Measurements from ENCODE around the gene BEND3.
"Not testable (repeated sequence)": the region's sequence is repeated elsewhere in the genome, so short reads cannot be mapped to it uniquely, and the experiment has no call there.

Gene BEND3

DNA sequence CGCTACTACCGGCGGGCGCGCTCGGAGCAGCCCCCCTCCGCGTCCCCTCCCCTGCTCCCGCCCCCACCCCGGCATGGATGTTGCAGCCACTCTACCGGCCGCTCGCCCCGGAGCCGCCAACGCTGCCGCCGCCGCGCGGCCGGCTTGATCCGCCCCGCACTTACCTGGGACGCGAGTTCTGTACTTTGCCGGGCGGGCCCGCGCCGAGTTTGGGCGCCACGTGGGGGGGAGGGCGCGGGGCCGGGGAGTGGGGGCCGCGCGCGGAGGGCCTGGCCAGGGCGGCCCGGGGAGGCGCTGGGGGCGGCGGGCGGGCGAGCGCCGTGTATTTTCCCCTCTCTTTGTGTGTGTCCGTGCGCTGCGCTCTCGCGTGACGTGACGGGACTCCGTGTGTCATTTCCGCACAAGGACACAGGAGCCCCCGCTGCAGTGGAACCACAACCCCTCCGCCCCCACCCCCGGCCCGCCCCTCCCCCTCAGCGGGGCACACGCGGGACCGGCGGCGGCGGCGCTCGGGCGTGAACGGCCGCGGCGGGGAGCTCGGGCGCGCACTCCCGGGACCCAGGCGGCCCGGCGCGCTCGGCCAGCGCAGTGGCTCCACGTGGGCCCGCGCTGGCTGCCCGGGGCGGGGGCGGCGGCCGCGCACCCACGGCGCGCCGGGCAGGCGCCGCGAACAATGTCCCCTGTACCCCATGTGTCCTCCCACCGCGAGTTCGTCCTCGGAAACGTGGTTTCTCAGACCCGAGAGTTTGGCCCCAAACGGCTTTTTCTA, at the start of gene BEND3:
BEND3 (minus strand) TSS at position 590 of the 769 bp plus-strand sequence. CDS start 16,230 bp downstream, outside the sequence.
- peak within 1 kb of the TSS; percentile 60 to 61 for H3K4me3 ChIP-seq (replicated peaks in 1 of 2; ENCODE audit: low read depth in 2 of 2, low read length in 2 of 2)
- TF ChIP-seq, protein P1, sequence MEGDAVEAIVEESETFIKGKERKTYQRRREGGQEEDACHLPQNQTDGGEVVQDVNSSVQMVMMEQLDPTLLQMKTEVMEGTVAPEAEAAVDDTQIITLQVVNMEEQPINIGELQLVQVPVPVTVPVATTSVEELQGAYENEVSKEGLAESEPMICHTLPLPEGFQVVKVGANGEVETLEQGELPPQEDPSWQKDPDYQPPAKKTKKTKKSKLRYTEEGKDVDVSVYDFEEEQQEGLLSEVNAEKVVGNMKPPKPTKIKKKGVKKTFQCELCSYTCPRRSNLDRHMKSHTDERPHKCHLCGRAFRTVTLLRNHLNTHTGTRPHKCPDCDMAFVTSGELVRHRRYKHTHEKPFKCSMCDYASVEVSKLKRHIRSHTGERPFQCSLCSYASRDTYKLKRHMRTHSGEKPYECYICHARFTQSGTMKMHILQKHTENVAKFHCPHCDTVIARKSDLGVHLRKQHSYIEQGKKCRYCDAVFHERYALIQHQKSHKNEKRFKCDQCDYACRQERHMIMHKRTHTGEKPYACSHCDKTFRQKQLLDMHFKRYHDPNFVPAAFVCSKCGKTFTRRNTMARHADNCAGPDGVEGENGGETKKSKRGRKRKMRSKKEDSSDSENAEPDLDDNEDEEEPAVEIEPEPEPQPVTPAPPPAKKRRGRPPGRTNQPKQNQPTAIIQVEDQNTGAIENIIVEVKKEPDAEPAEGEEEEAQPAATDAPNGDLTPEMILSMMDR (IDR thresholded peaks at IDR 0.05; ENCODE audit: low read depth, low read length) = no peak
- DNase-seq (ENCODE audit: low read depth in 2 of 2) = peak in 1 of 2 donors; percentile 28

DNA sequence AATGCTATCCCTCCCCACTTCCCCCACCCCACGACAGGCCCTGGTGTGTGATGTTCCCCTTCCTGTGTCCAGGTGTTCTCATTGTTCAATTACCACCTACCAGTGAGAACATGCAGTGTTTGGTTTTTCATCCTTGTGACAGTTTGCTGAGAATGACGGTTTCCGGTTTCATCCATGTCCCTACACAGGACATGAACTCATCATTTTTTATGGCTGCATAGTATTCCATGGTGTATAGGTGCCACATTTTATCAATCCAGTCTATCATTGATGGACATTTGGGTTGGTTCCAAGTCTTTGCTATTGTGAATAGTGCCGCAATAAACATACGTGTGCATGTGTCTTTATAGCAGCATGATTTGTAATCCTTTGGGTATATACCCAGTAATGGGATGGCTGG, 49.0 kb upstream of the BEND3 start:
- H3K4me3 ChIP-seq (replicated peaks in 1 of 2; ENCODE audit: low read depth in 2 of 2, low read length in 2 of 2) = not testable (repeated sequence)

DNA sequence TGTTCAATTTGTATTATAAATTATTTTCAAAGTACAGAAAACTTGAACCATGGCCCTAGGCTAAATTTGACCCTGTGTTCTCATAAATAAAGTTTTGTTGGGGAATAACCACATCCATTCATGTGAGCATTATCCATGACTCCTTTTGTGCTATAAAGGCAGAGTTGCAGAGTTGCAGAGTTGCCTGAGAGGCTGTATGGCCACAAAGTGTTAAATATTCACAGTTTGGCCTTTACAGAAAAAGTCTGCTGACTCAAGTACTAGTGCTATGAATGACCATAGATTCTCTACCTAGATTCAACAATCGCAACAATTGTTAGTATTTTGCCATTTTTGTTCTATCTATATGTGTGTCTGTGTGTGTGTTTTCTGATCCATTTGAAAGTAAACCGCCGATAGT, 46.2 kb upstream of the BEND3 start:
- TF ChIP-seq, protein P1 (IDR thresholded peaks at IDR 0.05; ENCODE audit: low read depth, low read length) = no peak
- no peak for DNase-seq (ENCODE audit: low read depth in 2 of 2)
- no peak overlapping the region for H3K4me3 ChIP-seq (replicated peaks in 1 of 2; ENCODE audit: low read depth in 2 of 2, low read length in 2 of 2)

More for the DNA sequence above, 49.0 kb upstream of the BEND3 start:
- not testable (repeated sequence) for DNase-seq (ENCODE audit: low read depth in 2 of 2)

DNA sequence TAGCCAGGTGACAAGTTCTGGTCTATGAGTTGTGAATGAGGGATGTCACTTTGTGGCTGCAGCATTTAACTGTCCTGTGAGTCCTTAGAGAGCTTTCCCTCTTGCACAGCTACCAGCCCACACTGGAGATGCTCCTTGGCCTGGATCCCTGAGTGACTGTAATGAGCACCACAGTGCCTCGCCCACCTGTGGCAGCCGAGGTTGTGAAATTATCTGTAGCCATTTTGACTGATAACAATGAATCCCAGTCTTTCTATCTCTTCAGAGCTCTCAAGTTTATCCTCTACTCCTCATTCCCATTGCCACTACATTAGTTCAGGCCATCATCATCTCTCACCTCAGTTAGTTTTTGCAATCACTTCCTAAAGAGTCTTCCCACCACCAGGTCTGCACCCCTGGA, 41.3 kb upstream of the BEND3 start:
- DNase-seq (ENCODE audit: low read depth in 2 of 2) = no peak
- TF ChIP-seq, protein P1 (IDR thresholded peaks at IDR 0.05; ENCODE audit: low read depth, low read length) = no peak
- H3K4me3 ChIP-seq (replicated peaks in 1 of 2; ENCODE audit: low read depth in 2 of 2, low read length in 2 of 2) = no peak overlapping the region

DNA sequence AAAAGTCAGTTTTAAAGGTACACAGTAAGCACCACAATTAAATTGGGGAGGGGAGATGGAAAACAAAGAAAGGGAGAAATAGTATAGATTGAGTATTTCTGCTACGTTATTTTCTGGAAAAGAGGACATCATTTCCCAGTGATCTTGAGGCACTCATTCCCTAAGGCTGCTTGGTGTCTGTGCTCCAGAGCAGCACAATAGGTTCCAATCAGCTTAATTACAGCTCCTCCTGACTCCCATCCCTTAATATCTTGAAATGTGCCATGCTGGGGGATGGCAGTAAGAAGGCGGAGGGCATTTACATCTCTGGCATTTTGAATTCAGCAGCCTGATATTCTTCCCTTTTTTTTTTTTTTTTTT, 39.5 kb upstream of the BEND3 start:
- DNase-seq (ENCODE audit: low read depth in 2 of 2) = no peak
- TF ChIP-seq, protein P1 (IDR thresholded peaks at IDR 0.05; ENCODE audit: low read depth, low read length) = no peak

DNA sequence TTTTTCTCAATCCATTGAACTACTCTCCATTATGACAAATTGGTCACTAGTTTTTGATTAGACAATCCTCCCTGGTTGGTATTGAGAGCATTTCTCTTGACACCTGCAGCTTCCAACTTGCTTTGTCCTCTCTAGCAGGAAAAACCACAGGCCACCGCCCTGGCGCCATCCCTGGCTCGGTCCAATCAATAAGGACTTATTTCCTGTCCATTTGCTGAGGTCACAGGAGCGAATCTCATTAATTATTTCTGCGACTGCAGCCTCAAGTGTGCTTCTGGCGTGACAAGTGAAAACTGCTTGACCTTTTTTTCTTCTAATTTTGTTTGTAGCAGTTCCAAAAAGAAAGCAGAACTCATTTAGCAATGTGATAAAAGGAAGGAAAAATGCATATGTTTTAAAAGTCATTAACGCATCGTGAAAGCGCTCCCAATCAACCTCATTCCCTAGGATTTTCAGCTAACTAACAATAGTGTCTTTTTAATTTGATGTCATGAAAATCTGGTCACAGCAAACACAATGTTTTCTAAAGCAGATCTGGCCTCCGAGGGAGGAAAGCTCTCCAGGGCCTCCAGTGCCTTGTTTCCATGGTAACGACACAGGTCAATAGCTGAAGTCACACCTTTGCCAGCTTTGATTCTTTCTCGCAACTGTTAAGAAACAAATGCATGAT, 39.0 kb upstream of the BEND3 start:
- no peak for DNase-seq (ENCODE audit: low read depth in 2 of 2)
- TF ChIP-seq, protein P1 (IDR thresholded peaks at IDR 0.05; ENCODE audit: low read depth, low read length) = no peak
- no peak overlapping the region for H3K4me3 ChIP-seq (replicated peaks in 1 of 2; ENCODE audit: low read depth in 2 of 2, low read length in 2 of 2)

More for the DNA sequence above, 39.5 kb upstream of the BEND3 start:
- H3K4me3 ChIP-seq (replicated peaks in 1 of 2; ENCODE audit: low read depth in 2 of 2, low read length in 2 of 2) = no peak overlapping the region

DNA sequence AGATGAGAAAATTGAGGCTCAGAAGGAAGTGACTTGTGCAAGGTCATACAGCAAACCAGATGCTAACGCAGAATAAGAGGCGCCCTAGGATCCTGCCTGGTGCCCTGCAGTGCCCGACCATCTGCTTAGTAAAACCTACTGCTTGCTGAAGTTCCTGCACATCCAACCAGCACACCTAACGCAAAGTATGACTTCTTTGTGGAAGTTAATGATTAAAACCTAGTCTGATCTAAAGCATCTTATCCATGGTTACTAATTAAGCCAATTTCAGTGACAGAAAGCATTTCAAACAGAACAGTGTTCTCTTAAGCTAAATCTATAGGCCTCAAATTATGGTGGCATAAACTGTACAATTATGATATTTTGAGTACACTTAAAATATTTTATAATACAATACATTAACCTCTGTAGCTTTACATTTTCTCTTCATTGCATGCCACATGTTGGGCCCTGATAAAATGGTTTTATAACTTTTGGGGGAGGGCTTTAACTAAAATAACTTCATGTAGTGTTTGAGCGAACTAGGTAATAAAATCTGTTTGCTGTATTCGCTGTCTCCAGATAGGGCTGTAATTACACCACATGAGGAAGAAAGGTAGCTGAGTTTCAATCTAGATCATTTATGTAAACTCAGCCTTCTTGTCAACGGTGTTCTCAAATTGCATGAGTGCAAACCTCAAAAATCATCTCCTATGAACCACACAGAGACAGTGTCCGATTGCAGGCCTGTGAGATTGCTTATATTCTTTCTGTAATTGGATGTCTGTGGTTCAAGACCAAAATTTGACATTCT, 37.5 kb upstream of the BEND3 start:
- TF ChIP-seq, protein P1 (IDR thresholded peaks at IDR 0.05; ENCODE audit: low read depth, low read length) = no peak
- H3K4me3 ChIP-seq (replicated peaks in 1 of 2; ENCODE audit: low read depth in 2 of 2, low read length in 2 of 2) = no peak overlapping the region
- no peak for DNase-seq (ENCODE audit: low read depth in 2 of 2)
